H1 (cell line): Measurements from ENCODE around the gene BTBD9. TPM values are rescaled to one million over a fixed set of nuclear protein-coding genes. Genes with fewer than 3 reads are reported as not detected.

Source experiments
- CTCF ChIA-PET: fragments of 300-600 bp; sonication (Branson Sonifier 250); formaldehyde crosslinking; loops from one replicate; lab custom pipeline; 2021; ENCODE audit not compliant: partially characterized antibody; lab: Charles Lee
- POLR2A ChIA-PET: fragments of 300-600 bp; sonication (Branson Sonifier 250); formaldehyde crosslinking; loops from one replicate; lab custom pipeline; 2021; ENCODE audit warnings: inconsistent platforms; ENCODE audit not compliant: partially characterized antibody; lab: Charles Lee
- DNase-seq, 2 experiments: peaks; one replicate each; pipeline versions ENCODE4 v3.0.0 to v3.0.0-alpha.2; 2010 to 2022; ENCODE audit warnings: low spot score in 2 of 2, low read depth in 1 of 2, mixed read lengths in 1 of 2
- FAIRE-seq: peaks from 2 replicates; lab custom pipeline; 2011; peaks lifted over from hg19 to GRCh38; lab: Jason Lieb, UNC
- H2AFZ ChIP-seq: 2 replicates; pipeline ENCODE4 v1.8.1; 2012; ENCODE audit warnings: low read length, inconsistent platforms
- H2AK5ac ChIP-seq: 2 replicates; pipeline ENCODE4 v1.6.1; 2013; ENCODE audit warnings: low read depth, low read length
- H2BK120ac ChIP-seq: replicated peaks from 2 replicates; pipeline ENCODE3; 2013; ENCODE audit warnings: low read depth, low read length, inconsistent platforms
- H2BK12ac ChIP-seq: 2 replicates; pipeline ENCODE4 v1.6.1; 2013; ENCODE audit warnings: low read depth, low read length
- H2BK15ac ChIP-seq: 2 replicates; pipeline ENCODE4 v1.6.1; 2013; ENCODE audit warnings: low read length
- H2BK20ac ChIP-seq: 2 replicates; pipeline ENCODE4 v1.6.1; 2013; ENCODE audit warnings: low read length
- H2BK5ac ChIP-seq: 2 replicates; pipeline ENCODE4 v1.6.1; 2013; ENCODE audit warnings: low read depth, low read length
- H3K14ac ChIP-seq: 2 replicates; pipeline ENCODE4 v1.6.1; 2013; ENCODE audit warnings: inconsistent platforms; ENCODE audit not compliant: insufficient read length
- H3K18ac ChIP-seq: 2 replicates; pipeline ENCODE4 v1.6.1; 2013; ENCODE audit warnings: low read length; ENCODE audit errors: extremely low read depth
- H3K23ac ChIP-seq: 2 replicates; pipeline ENCODE4 v1.6.1; 2013; ENCODE audit warnings: inconsistent platforms; ENCODE audit not compliant: insufficient read length
- H3K23me2 ChIP-seq: 2 replicates; pipeline ENCODE4 v1.6.1; 2013; ENCODE audit warnings: low read depth, low read length
- H3K27ac ChIP-seq: 2 replicates; pipeline ENCODE4 v1.6.1; 2011; ENCODE audit warnings: low read depth, low read length, inconsistent platforms
- H3K27me3 ChIP-seq, 4 experiments: replicated peaks in 1 of 4; 1 replicate in 1 of 4; 2 replicates in 3 of 4; pipeline versions ENCODE4 v1.6.1 to v1.8.1; 2011 to 2013; ENCODE audit warnings: low read length in 3 of 4, mild to moderate bottlenecking in 3 of 4, inconsistent platforms in 2 of 4, mixed read lengths in 2 of 4, moderate library complexity in 1 of 4; ENCODE audit not compliant: control insufficient read depth in 3 of 4, insufficient read depth in 3 of 4; ENCODE audit errors: extremely low read depth in 1 of 4
- H3K36me3 ChIP-seq, 4 experiments: 2 replicates each; pipeline versions ENCODE4 v1.6.1 to v1.8.1; 2011 to 2013; ENCODE audit warnings: mild to moderate bottlenecking in 4 of 4, low read length in 3 of 4, moderate library complexity in 2 of 4, control low read depth in 1 of 4, inconsistent platforms in 1 of 4; ENCODE audit not compliant: insufficient read depth in 4 of 4, control insufficient read depth in 2 of 4
- H3K4ac ChIP-seq: replicated peaks from 2 replicates; pipeline ENCODE3; 2013; ENCODE audit warnings: low read length, low read depth, mixed read lengths, inconsistent platforms; ENCODE audit not compliant: insufficient read length
- H3K4me1 ChIP-seq, 4 experiments: replicated peaks in 1 of 4; 1 replicate in 1 of 4; 2 replicates in 3 of 4; pipeline versions ENCODE4 v1.6.1 to v1.8.1; 2011 to 2013; ENCODE audit warnings: low read length in 3 of 4, inconsistent platforms in 2 of 4, mixed read lengths in 1 of 4; ENCODE audit not compliant: insufficient read depth in 4 of 4, control insufficient read depth in 3 of 4
- H3K4me2 ChIP-seq, 2 experiments: 2 replicates each; pipeline versions ENCODE4 v1.6.1 to v1.8.1; 2011 to 2013; ENCODE audit warnings: low read depth in 2 of 2, low read length in 2 of 2, control low read depth in 1 of 2, inconsistent platforms in 1 of 2, mild to moderate bottlenecking in 1 of 2; ENCODE audit not compliant: insufficient read depth in 1 of 2
- H3K4me3 ChIP-seq, 4 experiments: fragments of 200-600, 300-600 bp in 1 of 4; sonication (generic), shearing (Covaris generic), sonication (Bioruptor Twin) in 1 of 4; 2 replicates each; pipeline versions ENCODE4 v1.5.1 to v1.8.1; 2011 to 2016; ENCODE audit warnings: low read length in 4 of 4, low read depth in 3 of 4, control low read depth in 2 of 4, inconsistent platforms in 2 of 4, mild to moderate bottlenecking in 2 of 4, mixed read lengths in 1 of 4, moderate library complexity in 1 of 4; ENCODE audit not compliant: insufficient read depth in 2 of 4; ENCODE audit errors: extremely low read depth in 1 of 4
- H3K56ac ChIP-seq: replicated peaks from 2 replicates; pipeline ENCODE3; 2013; ENCODE audit warnings: low read depth, mild to moderate bottlenecking, mixed read lengths, low read length, inconsistent platforms; ENCODE audit not compliant: insufficient read length
- H3K79me1 ChIP-seq: 2 replicates; pipeline ENCODE4 v1.6.1; 2013; ENCODE audit warnings: low read depth, low read length, control low read depth
- H3K79me2 ChIP-seq, 2 experiments: 2 replicates each; pipeline versions ENCODE4 v1.6.1 to v1.8.1; 2012 to 2013; ENCODE audit warnings: low read length in 2 of 2, mild to moderate bottlenecking in 2 of 2, inconsistent platforms in 1 of 2; ENCODE audit not compliant: insufficient read depth in 2 of 2, control insufficient read depth in 1 of 2
- H3K9ac ChIP-seq, 4 experiments: replicated peaks in 1 of 4; 1 replicate in 1 of 4; 2 replicates in 3 of 4; pipeline versions ENCODE4 v1.6.1 to v1.8.1; 2011 to 2013; ENCODE audit warnings: low read depth in 3 of 4, low read length in 3 of 4, control low read depth in 2 of 4, mild to moderate bottlenecking in 2 of 4, moderate library complexity in 2 of 4, inconsistent platforms in 1 of 4; ENCODE audit errors: extremely low read depth in 1 of 4
- H3K9me3 ChIP-seq, 2 experiments: 2 replicates each; pipeline versions ENCODE4 v1.6.1 to v1.8.1; 2012 to 2013; ENCODE audit warnings: mild to moderate bottlenecking in 2 of 2, moderate library complexity in 2 of 2, control low read depth in 1 of 2, inconsistent platforms in 1 of 2, low read depth in 1 of 2, low read length in 1 of 2, mixed read lengths in 1 of 2; ENCODE audit not compliant: insufficient read depth in 2 of 2
- H4K20me1 ChIP-seq, 2 experiments: replicated peaks in 1 of 2; 2 replicates each; pipeline versions ENCODE3 to v1.8.1; 2011 to 2013; ENCODE audit warnings: inconsistent platforms in 2 of 2, low read length in 2 of 2, mild to moderate bottlenecking in 1 of 2; ENCODE audit not compliant: insufficient read depth in 2 of 2, control insufficient read depth in 1 of 2
- H4K5ac ChIP-seq: 2 replicates; pipeline ENCODE4 v1.6.1; 2013; ENCODE audit warnings: low read length, low read depth, mixed read lengths, inconsistent platforms; ENCODE audit not compliant: insufficient read length
- H4K8ac ChIP-seq: 2 replicates; pipeline ENCODE4 v1.8.0; 2013; ENCODE audit warnings: mild to moderate bottlenecking, moderate library complexity, low read length, inconsistent platforms; ENCODE audit not compliant: insufficient read depth; ENCODE audit errors: extremely low read depth
- H4K91ac ChIP-seq: replicated peaks from 2 replicates; pipeline ENCODE3; 2013; ENCODE audit warnings: low read length, mixed read lengths, inconsistent platforms; ENCODE audit not compliant: insufficient read length
- CBX5 ChIP-seq: fragments of 300-800, 300-1000 bp; sonication (generic); IDR thresholded peaks from 2 replicates; pipeline ENCODE4 v1.7.1; 2016; ENCODE audit warnings: antibody characterized with exemption, low read length, low read depth
- CHD1 ChIP-seq: IDR thresholded peaks from 2 replicates; pipeline ENCODE4 v1.6.1; 2012; ENCODE audit warnings: low read depth, low read length, improper control_type of control experiment
- GTF2F1 ChIP-seq: IDR thresholded peaks from 2 replicates; pipeline ENCODE4 v1.6.1; 2012; ENCODE audit warnings: low read depth, low read length, improper control_type of control experiment, borderline replicate concordance
- JUND ChIP-seq: IDR thresholded peaks from 2 replicates; pipeline ENCODE4 v1.6.1; 2011; ENCODE audit warnings: mild to moderate bottlenecking, improper control_type of control experiment, low read length
- MAFK ChIP-seq: IDR thresholded peaks from 2 replicates; pipeline ENCODE4 v1.6.1; 2012; ENCODE audit warnings: low read depth, mild to moderate bottlenecking, improper control_type of control experiment, low read length
- SAP30 ChIP-seq: fragments of 300-600 bp; sonication (generic); IDR thresholded peaks from 2 replicates; pipeline ENCODE4 v1.7.1; 2012; ENCODE audit warnings: low read length, moderate library complexity, mild to moderate bottlenecking, inconsistent platforms; ENCODE audit not compliant: insufficient read depth, insufficient replicate concordance
- SIRT6 ChIP-seq: IDR thresholded peaks from one replicate; pipeline ENCODE4 v1.7.1; 2012; ENCODE audit warnings: low read length, inconsistent platforms
- SP1 ChIP-seq: IDR thresholded peaks from 2 replicates; pipeline ENCODE4 v1.6.1; 2011; ENCODE audit warnings: low read depth, low read length
- SP2 ChIP-seq: IDR thresholded peaks from 2 replicates; pipeline ENCODE4 v1.6.1; 2012; ENCODE audit warnings: mild to moderate bottlenecking, low read length, inconsistent platforms
- SP4 ChIP-seq: IDR thresholded peaks from 2 replicates; pipeline ENCODE4 v1.6.1; 2012; ENCODE audit warnings: low read length, inconsistent platforms
- TAF7 ChIP-seq: optimal IDR thresholded peaks from 2 replicates; pipeline ENCODE3; 2011; ENCODE audit warnings: low read depth, mild to moderate bottlenecking, inconsistent platforms, low read length, moderate library complexity, borderline replicate concordance
- TCF12 ChIP-seq: IDR thresholded peaks from 2 replicates; pipeline ENCODE4 v1.6.1; 2011; ENCODE audit warnings: low read depth, mild to moderate bottlenecking, low read length
- TEAD4 ChIP-seq: IDR thresholded peaks from 2 replicates; pipeline ENCODE4 v1.6.1; 2012; ENCODE audit warnings: low read depth, low read length, inconsistent platforms, mixed read lengths
- ZNF274 ChIP-seq: IDR thresholded peaks from 2 replicates; pipeline ENCODE4 v1.7.0; 2012; ENCODE audit warnings: low read length, borderline replicate concordance; ENCODE audit errors: extremely low read depth
- WGBS, 2 experiments: shearing (Covaris generic) in 1 of 2; methylation state at CpG; one replicate each; pipeline versions ENCODE4 v1.1.6 to v1.1.7; 2013 to 2015; ENCODE audit warnings: low lambda C conversion rate in 2 of 2, mixed read lengths in 2 of 2, inconsistent platforms in 1 of 2, low coverage in 1 of 2, missing lambda C conversion rate in 1 of 2; ENCODE audit not compliant: insufficient replicate concordance in 2 of 2, insufficient coverage in 1 of 2, insufficient read length in 1 of 2; ENCODE audit errors: extremely low coverage in 1 of 2, missing lambda C conversion rate in 1 of 2; 5-methylcytosine and 5-hydroxymethylcytosine counted together
- polyA plus RNA-seq, 7 experiments: library from polyadenylated mRNA; depleted of rRNA in 3 of 7; stranded (reverse) in 5 of 7; unstranded in 2 of 7; fragments of >200 nt in 5 of 7; fragments of 200-250 nt in 2 of 7; gene quantifications; 1 replicate in 5 of 7; 2 replicates in 1 of 7; 4 replicates in 1 of 7; pipeline versions ENCODE4 v1.2.1 to v1.2.3, GENCODE V29; 2011 to 2013; ENCODE audit warnings: missing spikeins in 2 of 7, mixed read lengths in 2 of 7
- total RNA-seq: library from RNA; stranded (reverse); fragmentation: NEBNext Ultra II Directional; extraction: Animal tissue kit (Norgen Biotek cat#: 25700); gene quantifications from 2 replicates; pipeline ENCODE4 v1.2.1, GENCODE V29; 2021
- TF ChIP-seq, protein P1 (sequence below): IDR thresholded peaks from 2 replicates; pipeline ENCODE4 v1.6.1; 2011; ENCODE audit warnings: low read depth, mild to moderate bottlenecking, low read length; ENCODE audit not compliant: insufficient read depth

Gene BTBD9
- total and polyA plus RNA-seq, 2 of the 8 experiments (the other 6 are each of a cell fraction or from before 2014, with no cell fraction given) = 0.92 to 4.1 TPM

DNA sequence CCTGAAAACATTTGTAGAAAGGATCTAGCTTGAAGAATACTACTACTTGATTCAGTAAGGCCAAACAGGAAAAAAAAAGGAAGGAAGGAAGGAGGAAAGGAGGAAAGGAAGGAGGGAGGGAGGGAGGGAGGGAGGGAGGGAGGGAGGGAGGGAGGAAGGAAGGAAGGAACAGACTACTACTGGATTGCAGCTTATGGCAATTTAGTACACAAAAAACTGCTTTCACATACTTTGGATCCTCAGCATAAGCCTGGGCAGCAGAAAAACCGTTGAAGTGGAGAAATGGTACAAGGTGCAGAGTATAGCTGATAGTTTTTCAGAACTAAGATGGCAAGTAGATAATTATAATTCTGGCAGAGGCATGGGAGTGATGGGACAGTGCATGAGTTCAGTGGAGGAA, 201.6 kb downstream of the BTBD9 start:
- DNase-seq (no peak), FAIRE-seq (no peak)
- no peak overlapping the region for H2BK20ac ChIP-seq
- no peaks in the 10 kb centered on the region for H3K79me2 ChIP-seq
- no peaks in the 10 kb centered on the region for H3K79me1 ChIP-seq
- H3K14ac ChIP-seq = no peak overlapping the region
- no peak overlapping the region for H2BK12ac ChIP-seq
- H2BK5ac ChIP-seq = no peak overlapping the region
- no peak overlapping the region for H3K27ac ChIP-seq
- no peaks in the 10 kb centered on the region; the same call in 1 of the 2 replicates for H3K23me2 ChIP-seq
- 91% methylated on average over 1 of the region's 1 CpG; no CpG with 5 or more reads in 1 of the 2 experiments for WGBS, 2 experiments
- no peaks in the 10 kb centered on the region for H3K27me3 ChIP-seq
- no peak overlapping the region for H3K4me3 ChIP-seq
- H3K9me3 ChIP-seq = no peaks in the 10 kb centered on the region
- H3K56ac ChIP-seq = no peak overlapping the region
- H3K4me1 ChIP-seq = no peaks in the 10 kb centered on the region
- H4K20me1 ChIP-seq = no peaks in the 10 kb centered on the region
- no peak overlapping the region for H2BK15ac ChIP-seq
- ChIA-PET POLR2A (interaction anchor here (0.6 kb wide), 1 partner anchor 21 kb away, joined by 3 read pairs; no protein-coding TSS in a partner anchor), CTCF (no interaction called here)
- no peak overlapping the region for H2AFZ ChIP-seq
- no peak overlapping the region for H3K4ac ChIP-seq
- no peak overlapping the region for H3K9ac ChIP-seq
- no peak overlapping the region for H3K23ac ChIP-seq
- H3K36me3 ChIP-seq = no peaks in the 10 kb centered on the region
- no peak overlapping the region for H4K91ac ChIP-seq
- H3K4me2 ChIP-seq = no peak overlapping the region
- no peak overlapping the region for H3K18ac ChIP-seq
- H4K8ac ChIP-seq = no peak overlapping the region
- H4K5ac ChIP-seq = no peak overlapping the region
- H2BK120ac ChIP-seq = no peak overlapping the region
- H2AK5ac ChIP-seq = no peak overlapping the region
- no peak for TF ChIP-seq SP1
- no peak for TF ChIP-seq MAFK
- no peak for TF ChIP-seq SIRT6
- TF ChIP-seq CBX5 = no peak
- TF ChIP-seq JUND = no peak
- no peak for TF ChIP-seq TEAD4
- no peak for TF ChIP-seq TAF7
- no peak for TF ChIP-seq SAP30
- TF ChIP-seq SP2 = no peak
- TF ChIP-seq GTF2F1 = no peak
- no peak for TF ChIP-seq ZNF274
- TF ChIP-seq, protein P1, sequence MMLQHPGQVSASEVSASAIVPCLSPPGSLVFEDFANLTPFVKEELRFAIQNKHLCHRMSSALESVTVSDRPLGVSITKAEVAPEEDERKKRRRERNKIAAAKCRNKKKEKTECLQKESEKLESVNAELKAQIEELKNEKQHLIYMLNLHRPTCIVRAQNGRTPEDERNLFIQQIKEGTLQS = no peak
- no peak for TF ChIP-seq TCF12
- no peak for TF ChIP-seq SP4
- TF ChIP-seq CHD1 = no peak
